GM19193 (cell line): ENCODE measurements around the gene LSM7.
A peak's percentile ranks its signal among the peaks of the same experiment; 100 is the strongest.

Experiments used
- POLR2A ChIP-seq: IDR thresholded peaks from 4 replicates; pipeline ENCODE4 v1.6.1; 2011; ENCODE audit not compliant: insufficient read depth, insufficient read length; ENCODE audit errors: extremely low read depth

The LSM7 gene

DNA sequence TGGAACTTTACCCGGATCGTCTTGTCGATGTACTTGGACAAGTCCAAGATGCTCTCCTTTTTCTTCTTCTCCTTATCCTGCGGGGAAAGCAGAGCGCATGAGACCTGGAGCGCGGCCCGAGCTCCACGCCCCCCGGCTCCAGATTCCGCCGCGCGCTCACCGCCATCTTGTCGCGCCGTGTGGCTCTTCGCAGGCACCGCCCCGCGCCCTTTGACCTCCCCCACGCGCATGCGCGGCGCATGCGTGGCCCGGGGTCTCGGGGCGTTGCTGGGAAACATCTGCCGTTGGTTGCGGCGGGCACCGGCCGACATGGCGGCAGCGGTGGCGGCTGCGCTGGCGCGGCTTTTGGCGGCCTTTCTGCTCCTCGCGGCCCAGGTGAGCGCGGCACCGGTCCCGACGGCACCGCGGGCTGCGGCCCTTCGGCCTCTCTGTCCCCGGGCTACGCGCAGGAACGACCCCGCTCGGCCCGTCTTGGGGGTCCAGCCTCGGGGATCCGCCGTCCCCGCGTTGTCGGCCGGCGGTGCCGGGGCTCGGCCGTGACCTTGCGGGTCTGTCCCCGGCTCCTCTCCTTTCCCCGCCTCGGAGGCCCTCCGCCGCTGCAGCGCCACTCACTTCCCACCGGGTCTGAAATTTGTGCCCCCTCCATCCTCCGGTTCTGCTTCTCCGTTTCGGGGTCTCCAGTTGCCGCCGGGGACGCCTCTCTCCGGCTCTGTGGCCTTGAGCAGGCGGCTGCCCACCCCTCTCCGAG lies at the start of gene LSM7, which contains the start of gene SPPL2B:
TSS of gene LSM7 (minus strand) at position 186 of the 748 bp plus-strand sequence. CDS start at position 166, 20 bp downstream.
TSS of gene SPPL2B (plus strand) at position 284 of the 748 bp plus-strand sequence. CDS start at position 310, 26 bp downstream.
- TF ChIP-seq POLR2A, result peak; percentile 89

DNA sequence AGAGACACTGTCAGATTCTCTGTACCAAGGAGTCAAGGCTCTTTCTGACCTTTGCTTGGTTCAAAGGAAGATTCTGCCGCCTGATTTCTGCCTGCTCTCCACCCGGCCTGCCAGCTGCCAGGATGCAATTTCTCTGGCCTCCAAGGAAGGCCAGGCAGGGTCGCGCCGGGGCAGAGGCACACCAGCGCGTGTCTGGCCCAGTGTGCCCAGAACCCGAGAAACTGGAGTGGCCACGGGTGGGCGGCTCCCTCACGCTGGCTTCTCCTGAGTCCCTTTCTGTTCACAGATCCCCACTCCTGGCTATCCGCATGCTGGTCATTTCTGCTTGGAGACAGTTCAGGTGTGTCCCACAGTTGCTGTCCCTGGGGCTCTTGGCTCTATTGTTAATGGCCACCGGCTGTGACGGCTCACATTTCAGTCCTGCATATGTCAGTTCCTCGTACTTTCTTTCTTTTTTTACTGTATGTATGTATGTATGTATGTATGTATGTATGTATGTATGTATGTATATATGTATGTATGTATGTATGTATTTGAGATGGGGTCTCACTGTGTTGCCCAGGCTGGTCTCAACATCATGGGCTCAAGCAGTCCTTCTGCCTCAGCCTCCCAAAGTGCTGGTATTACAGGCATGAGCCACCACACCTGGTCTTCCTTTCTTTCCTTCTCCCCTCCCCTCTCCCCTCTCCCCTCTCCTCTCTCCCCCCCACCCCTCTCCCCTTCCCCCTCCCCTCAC lies 48.6 kb upstream of the LSM7 start:
- no peak for TF ChIP-seq POLR2A

DNA sequence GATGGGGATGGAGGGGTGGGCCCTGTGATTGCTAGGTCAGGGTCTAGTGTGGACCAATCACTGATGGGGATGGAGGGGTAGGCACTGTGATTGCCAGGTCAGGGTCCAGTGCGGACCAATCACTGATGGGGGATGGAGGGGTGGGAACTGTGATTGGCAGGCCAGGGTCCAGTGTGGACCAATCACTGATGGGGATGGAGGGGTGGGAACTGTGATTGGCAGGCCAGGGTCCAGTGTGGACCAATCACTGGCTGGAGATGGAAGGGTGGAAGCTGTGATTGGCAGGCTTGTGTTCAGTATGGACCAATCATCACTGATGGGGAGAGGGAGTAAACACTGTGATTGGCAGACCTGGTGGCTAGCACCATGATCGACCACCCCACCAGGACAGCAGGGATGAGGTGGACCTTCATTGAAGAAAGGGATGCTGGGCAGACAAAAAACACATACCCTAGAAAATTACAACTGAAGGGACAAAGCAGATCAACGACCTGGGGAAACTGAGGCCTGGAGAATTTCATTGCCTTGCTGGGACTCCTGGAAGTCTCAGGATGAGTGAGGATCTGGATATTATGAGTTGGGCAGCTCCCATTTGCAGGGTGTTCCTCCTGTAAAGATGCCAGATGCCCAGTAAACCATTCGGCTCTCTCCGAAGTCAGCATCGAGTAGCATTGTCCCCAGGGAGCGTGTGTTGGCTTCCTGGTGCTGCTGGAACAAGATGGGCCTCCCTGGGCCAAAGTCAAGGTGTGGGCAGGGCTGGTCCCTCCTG lies 47.2 kb upstream of the LSM7 start:
- TF ChIP-seq POLR2A, result no peak

DNA sequence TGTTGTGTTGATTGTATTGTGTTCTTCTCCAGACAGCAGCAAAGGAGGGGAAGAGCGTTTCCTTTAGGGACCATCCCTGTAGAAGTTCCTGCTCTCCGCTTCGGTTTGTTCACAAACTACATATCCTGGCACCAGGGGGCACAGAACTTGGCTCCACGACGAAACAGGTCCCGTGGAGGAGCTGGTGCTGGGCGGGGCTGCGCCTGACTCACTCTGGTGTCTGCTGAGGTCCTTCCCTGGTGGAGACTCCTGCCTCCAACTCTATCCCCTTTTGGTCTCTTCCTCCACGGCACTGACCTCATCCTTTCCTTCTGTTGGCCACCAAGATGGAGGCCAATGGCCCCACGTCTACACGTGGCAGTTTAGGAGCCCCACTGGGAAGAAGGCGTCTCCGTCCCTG lies 46.4 kb upstream of the LSM7 start:
- TF ChIP-seq POLR2A, result no peak

DNA sequence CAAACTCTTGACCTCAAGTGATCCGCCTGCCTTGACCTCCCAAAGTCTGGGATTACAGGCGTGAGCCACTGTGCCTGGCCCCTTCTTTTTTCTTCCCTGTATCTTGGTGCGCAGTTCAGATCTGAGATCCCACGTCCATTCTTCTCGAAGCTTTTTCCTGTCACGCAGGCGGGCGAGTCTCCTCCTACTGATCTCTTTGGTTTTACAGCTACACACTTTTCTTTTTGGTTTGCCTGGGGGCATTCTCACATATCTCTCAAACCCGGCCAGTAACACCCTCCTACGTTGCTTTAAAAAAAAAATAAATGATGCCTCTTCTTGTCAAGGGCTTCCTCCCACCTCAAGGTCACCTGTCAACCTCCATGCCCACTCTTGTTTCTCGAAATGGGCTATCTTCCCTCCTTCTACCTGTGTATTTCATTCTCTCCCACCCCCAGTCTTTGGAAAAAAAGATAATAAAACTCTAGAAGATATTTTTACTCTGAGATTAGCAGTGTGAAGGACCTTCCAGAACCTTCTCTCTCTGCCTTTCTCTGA lies 43.8 kb upstream of the LSM7 start:
- TF ChIP-seq POLR2A, result no peak

DNA sequence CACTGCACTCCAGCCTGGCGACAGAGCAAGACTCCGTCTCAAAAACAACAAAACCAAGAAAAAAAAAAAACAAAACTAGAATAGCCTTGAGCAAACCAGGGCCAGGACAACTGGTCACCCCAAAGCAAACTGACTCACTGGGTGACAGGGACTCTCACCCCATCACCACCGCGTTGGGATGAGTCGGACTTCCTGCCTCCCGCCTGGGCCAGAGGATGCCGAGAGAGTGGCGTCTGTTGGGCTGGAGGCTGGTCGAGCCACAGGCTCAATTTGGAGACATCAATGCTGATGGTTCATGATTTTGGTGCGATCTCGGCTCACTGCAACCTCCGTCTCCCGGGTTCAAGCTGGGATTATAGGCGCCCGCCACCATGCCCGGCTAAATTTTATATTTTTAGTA lies 43.3 kb upstream of the LSM7 start:
- TF ChIP-seq POLR2A, result no peak

DNA sequence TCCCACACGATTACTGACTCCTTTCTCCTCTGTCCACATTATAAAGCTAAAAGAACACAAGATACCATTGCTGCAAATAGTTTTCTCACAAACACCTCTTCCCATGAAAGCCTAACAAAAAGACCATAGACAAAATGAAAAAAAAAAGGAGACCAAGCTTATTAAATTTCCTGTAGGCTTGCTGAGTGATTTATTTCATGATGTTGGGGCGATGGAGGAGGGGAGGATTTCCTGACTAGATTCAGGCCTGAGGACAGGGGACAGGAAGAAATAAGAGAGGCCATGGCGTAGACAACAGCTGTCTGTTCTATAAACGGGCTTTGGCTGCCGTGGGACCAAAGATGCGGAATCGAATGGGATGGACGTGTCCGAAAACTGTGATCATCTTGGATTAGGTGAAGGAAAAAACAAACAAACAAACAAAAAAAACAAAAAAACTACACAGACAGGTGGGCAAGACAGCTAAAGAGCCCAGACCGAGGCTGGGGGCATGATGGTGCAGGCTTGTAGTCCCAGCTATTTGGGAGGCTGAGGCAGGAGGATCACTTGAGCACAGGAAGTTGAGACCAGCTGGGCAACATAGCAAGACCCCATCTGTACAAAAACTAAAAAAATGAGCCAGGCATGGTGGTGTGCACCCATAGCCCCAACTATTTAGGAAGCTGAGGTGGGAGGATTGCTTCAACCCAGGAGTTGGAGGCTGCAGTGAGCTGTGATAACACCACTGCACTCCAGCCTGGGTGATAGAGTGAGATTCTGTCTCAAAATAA lies 37.0 kb upstream of the LSM7 start:
- TF ChIP-seq POLR2A, result no peak

DNA sequence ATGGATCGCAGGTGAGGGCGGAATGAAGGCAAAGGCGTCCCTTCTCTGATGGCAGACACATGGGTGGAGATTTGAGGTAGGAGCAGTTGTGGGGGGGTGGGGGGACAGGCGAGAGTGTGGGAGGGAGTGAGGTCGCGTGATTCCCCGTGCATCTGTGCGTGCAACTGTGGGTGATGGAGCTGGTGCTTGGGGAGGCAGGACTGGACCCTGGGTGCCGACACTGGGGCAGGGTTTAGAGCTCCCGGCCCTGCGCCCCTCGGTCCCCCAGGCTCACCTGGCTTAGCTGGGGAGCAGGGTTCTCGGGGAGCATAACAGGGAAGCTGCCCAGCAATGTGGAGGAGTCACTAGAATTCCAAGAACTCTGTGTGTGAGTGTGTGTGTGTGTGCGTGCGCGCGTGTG lies 35.0 kb upstream of the LSM7 start:
- TF ChIP-seq POLR2A, result no peak

DNA sequence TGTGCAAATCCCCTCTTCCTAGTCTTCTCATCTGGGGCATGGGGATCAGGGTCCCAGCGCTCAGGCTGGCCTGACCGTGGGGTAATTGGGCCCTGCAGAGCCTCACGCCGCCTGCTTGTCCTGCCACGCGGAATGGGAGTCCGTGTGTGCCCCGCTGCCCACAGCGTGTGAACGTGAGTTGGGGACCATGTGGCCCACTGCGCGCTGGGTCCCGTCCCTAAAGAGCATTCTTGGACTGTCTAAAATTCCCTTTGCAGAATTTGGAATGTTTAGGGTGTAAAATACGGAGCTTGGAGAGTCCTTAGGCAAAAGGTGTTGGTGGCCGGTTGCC lies 34.5 kb upstream of the LSM7 start:
- TF ChIP-seq POLR2A, result no peak

DNA sequence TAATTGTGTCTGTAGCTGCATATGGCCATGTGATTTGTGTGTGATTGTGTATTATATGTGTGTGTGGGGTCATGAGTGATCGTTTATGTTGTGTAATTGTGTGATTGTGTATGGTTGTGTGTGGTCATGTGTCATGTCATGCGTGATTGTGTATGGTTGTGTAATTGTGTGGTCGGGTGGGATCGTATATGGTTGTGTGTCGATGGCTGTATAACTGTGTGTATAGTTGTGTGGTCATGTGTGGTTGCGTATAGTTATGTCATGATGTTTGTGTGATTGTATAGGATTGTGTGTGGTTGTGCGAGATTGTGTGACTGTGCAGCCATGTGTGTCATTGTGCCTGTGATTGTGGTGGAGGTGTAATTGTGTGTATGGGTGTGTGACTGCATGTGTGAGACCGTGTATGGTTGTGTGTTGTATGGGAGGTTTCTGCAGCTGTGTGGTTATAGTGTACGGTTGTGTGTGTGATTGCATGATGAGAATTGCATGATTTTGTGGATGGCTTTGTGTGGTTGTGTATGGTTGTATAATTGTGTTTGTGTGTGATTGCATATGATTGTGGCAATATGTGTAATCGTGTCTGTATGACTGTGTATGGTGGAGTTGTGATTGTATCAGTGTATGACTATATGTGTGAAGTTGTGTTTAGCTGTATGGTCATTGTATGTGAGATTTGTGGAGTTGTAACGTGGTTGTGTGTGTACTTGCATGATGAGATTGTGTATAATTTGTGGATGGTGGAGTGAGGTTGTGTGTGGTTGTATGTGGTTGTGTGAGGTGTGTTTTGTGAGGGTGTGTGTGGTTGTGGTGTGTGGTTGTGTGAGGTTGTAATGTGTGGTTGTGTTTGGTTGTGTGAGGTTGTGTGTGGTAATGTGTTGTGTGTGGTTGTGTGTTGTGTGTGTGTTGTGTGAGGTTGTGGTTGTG lies 33.9 kb upstream of the LSM7 start:
- no peak for TF ChIP-seq POLR2A

DNA sequence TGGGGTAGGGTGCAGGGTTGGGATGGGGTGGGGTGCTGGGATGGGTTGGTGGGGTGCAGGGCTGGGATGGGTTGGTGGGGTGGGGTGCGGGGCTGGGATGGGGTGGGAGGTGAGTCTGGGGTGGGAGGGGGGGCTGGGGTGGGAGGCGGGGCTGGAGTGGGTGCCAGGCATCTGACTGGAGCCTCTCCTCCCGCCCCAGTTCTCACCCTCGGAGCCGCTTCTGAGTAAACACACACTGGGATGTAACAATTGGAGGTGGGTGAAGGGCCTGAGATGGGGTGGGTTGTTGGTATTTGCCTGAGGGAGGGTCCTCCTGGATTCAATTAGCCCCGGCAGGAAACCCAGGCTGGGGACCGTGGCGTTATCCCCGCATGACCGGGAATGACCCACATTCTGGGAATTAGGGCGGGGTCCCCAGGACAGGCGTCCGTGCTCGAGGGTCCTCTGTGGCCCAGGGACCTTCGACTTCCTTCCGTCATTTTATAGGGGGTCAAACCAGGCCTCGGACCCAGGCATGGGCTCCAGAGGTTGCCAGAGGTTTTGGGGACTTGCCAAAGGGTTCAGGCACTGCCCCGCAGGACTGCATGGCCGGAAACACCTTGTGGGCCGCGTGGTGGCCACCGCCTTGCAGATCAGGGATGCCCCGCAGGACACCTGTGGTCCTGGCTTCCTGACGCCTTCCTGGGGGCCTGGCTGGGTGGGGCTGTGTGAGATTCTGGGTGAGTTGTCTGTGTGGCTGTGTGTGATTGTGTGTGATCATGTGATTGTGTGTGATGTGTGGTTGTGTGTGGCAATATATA lies 33.1 kb upstream of the LSM7 start:
- TF ChIP-seq POLR2A, result no peak

DNA sequence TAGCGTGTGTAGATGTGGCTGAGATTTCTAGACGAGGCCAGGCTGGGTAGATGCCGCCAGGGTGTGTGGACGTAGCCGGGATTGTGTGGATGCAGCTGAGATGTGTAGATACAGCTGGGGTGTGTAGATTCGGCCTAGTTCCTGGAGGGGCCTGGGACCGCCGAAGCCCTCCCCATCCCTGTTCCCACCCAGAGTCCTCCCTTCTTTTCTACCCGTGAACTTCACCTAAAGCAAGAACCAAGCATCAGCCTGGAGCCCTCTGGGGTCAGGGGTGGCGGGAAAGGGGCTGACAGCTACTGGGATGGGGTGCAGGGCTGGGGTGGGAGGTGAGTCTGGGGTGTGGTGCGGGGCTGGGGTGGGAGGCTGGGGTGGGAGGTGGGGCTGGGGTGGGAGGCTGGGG lies 32.4 kb upstream of the LSM7 start:
- no peak for TF ChIP-seq POLR2A
